HG02870 (cell line): ENCODE data around the gene IRX5.
A peak's percentile ranks its signal among the peaks of the same experiment; 100 is the strongest.

Experiments
- ATAC-seq: cut with Tn5 transposase; IDR thresholded peaks from one replicate; pipeline ENCODE4 v1.9.1; 2021; ENCODE audit warnings: mild to moderate bottlenecking, moderate library complexity; ENCODE audit not compliant: unreplicated experiment

IRX5 gene

GRCh38 chr16:54930005-54930868, at the start of gene IRX5:
Gene IRX5 (plus strand): TSS chr16:54930865. CDS start chr16:54931199, 334 bp downstream.
- ATAC-seq = peak; percentile 34

- ATAC-seq = no peak
Measured at GRCh38 chr16:54882556-54882955, 48.1 kb upstream of the IRX5 start.

- ATAC-seq = no peak
Measured at GRCh38 chr16:54883358-54883757, 47.3 kb upstream of the IRX5 start.

GRCh38 chr16:54886078-54886477, 44.6 kb upstream of the IRX5 start:
- ATAC-seq = no peak

- no peak for ATAC-seq
Measured at GRCh38 chr16:54890381-54890780, 40.3 kb upstream of the IRX5 start.

GRCh38 chr16:54891346-54891745, 39.3 kb upstream of the IRX5 start:
- no peak for ATAC-seq

GRCh38 chr16:54892981-54893380, 37.7 kb upstream of the IRX5 start:
- no peak for ATAC-seq

- no peak for ATAC-seq
Measured at GRCh38 chr16:54897930-54898329, 32.7 kb upstream of the IRX5 start.

GRCh38 chr16:54901606-54902005, 29.1 kb upstream of the IRX5 start:
- no peak for ATAC-seq

GRCh38 chr16:54903047-54903446, 27.6 kb upstream of the IRX5 start:
- ATAC-seq = no peak

GRCh38 chr16:54911079-54911478, 19.6 kb upstream of the IRX5 start:
- no peak for ATAC-seq

GRCh38 chr16:54912720-54913119, 17.9 kb upstream of the IRX5 start:
- no peak for ATAC-seq

GRCh38 chr16:54921206-54921824, 9.3 kb upstream of the IRX5 start:
- ATAC-seq = no peak

GRCh38 chr16:54923055-54923473, 7.6 kb upstream of the IRX5 start:
- ATAC-seq = no peak

- no peak for ATAC-seq
Measured at GRCh38 chr16:54923988-54924387, 6.7 kb upstream of the IRX5 start.

GRCh38 chr16:54926166-54926838, 4.4 kb upstream of the IRX5 start:
- no peak for ATAC-seq

- ATAC-seq = no peak
Measured at GRCh38 chr16:54927125-54928015, 3.3 kb upstream of the IRX5 start.

GRCh38 chr16:54928016-54928356, 2.7 kb upstream of the IRX5 start:
- ATAC-seq = no peak

GRCh38 chr16:54928411-54929089, 2.1 kb upstream of the IRX5 start:
- ATAC-seq = peak; percentile 47
